ENCODE data around the gene ELOVL7.
"Not testable (repeated sequence)": the region's sequence is repeated elsewhere in the genome, so short reads cannot be mapped to it uniquely, and the experiment has no call there.

ELOVL7 gene

GRCh38 chr5:60776343-60776742 lies 67.7 kb downstream of the ELOVL7 start:
- Histone ChIP-seq H3K27me3 (ENCODE audit: control insufficient read depth, insufficient read depth, low read length) (no peaks in the 10 kb centered on the region), H3K9me3 (ENCODE audit: control insufficient read depth, low read length) (no peaks in the 10 kb centered on the region), H3K4me1 (ENCODE audit: control insufficient read depth, insufficient read depth, low read length) (no peaks in the 10 kb centered on the region), H3K9ac (ENCODE audit: low read length) (no peak overlapping the region), H3K36me3 (ENCODE audit: control insufficient read depth, insufficient read depth, low read length) (no peaks in the 10 kb centered on the region), H3K4me3 (ENCODE audit: low read length) (no peak overlapping the region)

GRCh38 chr5:60765019-60765709 lies 78.9 kb downstream of the ELOVL7 start:
- H3K9ac ChIP-seq (ENCODE audit: low read length): no peak overlapping the region
- H3K27me3 ChIP-seq (ENCODE audit: control insufficient read depth, insufficient read depth, low read length): no peaks in the 10 kb centered on the region
- H3K4me1 ChIP-seq (ENCODE audit: control insufficient read depth, insufficient read depth, low read length): no peaks in the 10 kb centered on the region
- no peak overlapping the region for H3K4me3 ChIP-seq (ENCODE audit: low read length)
- H3K36me3 ChIP-seq (ENCODE audit: control insufficient read depth, insufficient read depth, low read length): no peaks in the 10 kb centered on the region
- no peaks in the 10 kb centered on the region for H3K9me3 ChIP-seq (ENCODE audit: control insufficient read depth, low read length)

DNA sequence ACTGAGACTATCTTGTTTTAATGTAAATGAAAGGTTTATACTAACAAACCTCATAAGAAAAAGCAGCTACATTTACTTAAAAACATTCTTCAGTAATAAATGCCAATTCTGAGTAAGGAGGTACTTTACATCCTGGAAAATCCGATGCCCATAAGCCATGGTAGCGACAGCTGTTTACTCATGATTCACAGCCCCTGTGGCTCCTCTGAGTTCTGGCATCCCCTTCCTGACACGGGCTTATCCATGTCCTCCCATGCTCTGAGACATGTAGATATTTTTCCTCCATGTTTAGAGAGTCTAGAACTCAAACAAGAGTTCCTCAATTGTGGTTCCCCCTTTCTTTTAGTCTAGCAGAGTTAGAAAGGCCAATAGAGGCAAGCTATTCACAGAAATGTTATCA lies 81.0 kb downstream of the ELOVL7 start:
- Histone ChIP-seq H3K9me3 (ENCODE audit: control insufficient read depth, low read length) (no peaks in the 10 kb centered on the region), H3K36me3 (ENCODE audit: control insufficient read depth, insufficient read depth, low read length) (no peaks in the 10 kb centered on the region), H3K9ac (ENCODE audit: low read length) (no peak overlapping the region), H3K4me3 (ENCODE audit: low read length) (no peak overlapping the region), H3K4me1 (ENCODE audit: control insufficient read depth, insufficient read depth, low read length) (no peaks in the 10 kb centered on the region), H3K27me3 (ENCODE audit: control insufficient read depth, insufficient read depth, low read length) (no peaks in the 10 kb centered on the region)

- Histone ChIP-seq H3K4me1 (ENCODE audit: control insufficient read depth, insufficient read depth, low read length) (no peaks in the 10 kb centered on the region), H3K36me3 (ENCODE audit: control insufficient read depth, insufficient read depth, low read length) (no peaks in the 10 kb centered on the region), H3K9me3 (ENCODE audit: control insufficient read depth, low read length) (no peaks in the 10 kb centered on the region), H3K9ac (ENCODE audit: low read length) (no peak overlapping the region), H3K4me3 (ENCODE audit: low read length) (no peak overlapping the region), H3K27me3 (ENCODE audit: control insufficient read depth, insufficient read depth, low read length) (no peaks in the 10 kb centered on the region)
These were observed 89.6 kb downstream of the ELOVL7 start for GRCh38 chr5:60754495-60754894.

- no peak overlapping the region for H3K9ac ChIP-seq (ENCODE audit: low read length)
- no peak overlapping the region for H3K4me3 ChIP-seq (ENCODE audit: low read length)
- H3K27me3 ChIP-seq (ENCODE audit: control insufficient read depth, insufficient read depth, low read length): no peaks in the 10 kb centered on the region
- H3K36me3 ChIP-seq (ENCODE audit: control insufficient read depth, insufficient read depth, low read length): no peaks in the 10 kb centered on the region
- no peaks in the 10 kb centered on the region for H3K4me1 ChIP-seq (ENCODE audit: control insufficient read depth, insufficient read depth, low read length)
- no peaks in the 10 kb centered on the region for H3K9me3 ChIP-seq (ENCODE audit: control insufficient read depth, low read length)
These were observed 99.4 kb downstream of the ELOVL7 start for GRCh38 chr5:60744682-60745081.

DNA sequence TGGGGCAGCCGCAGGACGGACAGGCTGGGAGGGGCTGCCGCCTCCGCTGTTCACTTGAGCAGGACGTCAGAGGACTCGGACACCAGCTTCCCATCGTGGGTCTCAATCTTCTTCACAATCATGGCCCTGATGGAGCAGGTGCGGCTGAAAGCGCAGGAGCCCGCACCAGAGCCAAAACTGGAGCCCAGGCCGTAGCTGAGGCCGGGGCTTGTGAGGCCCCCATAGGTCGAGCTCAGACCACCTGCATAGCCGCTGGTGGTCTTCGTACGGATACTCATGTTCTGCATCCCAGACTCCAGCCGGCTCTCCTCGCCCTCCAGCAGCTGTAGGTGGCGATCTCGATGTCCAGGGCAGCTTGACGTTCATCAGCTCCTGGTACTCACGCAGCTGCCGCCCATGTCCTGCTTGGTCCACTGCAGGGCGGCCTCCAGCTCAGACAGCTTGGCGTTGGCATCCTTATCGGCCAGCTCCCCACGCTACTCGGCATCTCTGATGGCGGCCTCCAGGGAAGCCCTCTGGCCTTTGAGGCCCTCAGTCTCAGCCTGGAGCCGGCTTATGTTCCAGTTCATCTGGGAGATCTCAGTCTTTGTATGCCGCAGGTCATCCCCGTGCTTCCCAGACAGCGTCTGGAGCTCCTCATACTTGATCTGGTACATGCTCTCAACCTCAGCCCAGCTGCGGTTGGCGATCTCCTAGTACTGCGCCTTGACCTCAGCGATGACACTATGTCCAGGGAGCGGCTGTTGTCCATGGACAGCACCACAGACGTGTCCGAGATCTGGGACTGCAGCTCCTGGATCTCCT lies 100.4 kb downstream of the ELOVL7 start:
- no peaks in the 10 kb centered on the region for H3K36me3 ChIP-seq (ENCODE audit: control insufficient read depth, insufficient read depth, low read length)
- H3K27me3 ChIP-seq (ENCODE audit: control insufficient read depth, insufficient read depth, low read length): no peaks in the 10 kb centered on the region
- H3K4me3 ChIP-seq (ENCODE audit: low read length): no peak overlapping the region
- no peaks in the 10 kb centered on the region for H3K4me1 ChIP-seq (ENCODE audit: control insufficient read depth, insufficient read depth, low read length)
- H3K9ac ChIP-seq (ENCODE audit: low read length): no peak overlapping the region
- no peaks in the 10 kb centered on the region for H3K9me3 ChIP-seq (ENCODE audit: control insufficient read depth, low read length)

DNA sequence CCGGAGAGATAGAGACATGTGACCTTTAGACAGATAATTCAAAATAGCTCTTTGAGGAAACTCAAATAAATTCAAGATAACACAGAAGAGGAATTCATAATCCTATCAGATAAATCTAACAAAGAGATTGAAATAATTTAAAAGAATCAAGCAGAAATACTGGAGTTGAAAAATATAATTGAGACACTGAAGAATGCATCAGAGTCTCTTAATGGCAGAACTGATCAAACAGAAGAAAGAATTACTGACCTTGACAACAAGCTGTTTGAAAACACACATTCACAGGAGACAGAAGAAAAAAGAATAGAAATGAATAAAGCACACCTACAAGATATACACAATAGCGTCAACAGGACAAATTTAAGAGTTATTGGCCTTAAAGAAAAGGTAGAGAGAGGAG lies 103.7 kb downstream of the ELOVL7 start:
- H3K36me3 ChIP-seq (ENCODE audit: control insufficient read depth, insufficient read depth, low read length): no peaks in the 10 kb centered on the region
- no peaks in the 10 kb centered on the region for H3K9me3 ChIP-seq (ENCODE audit: control insufficient read depth, low read length)
- no peaks in the 10 kb centered on the region for H3K27me3 ChIP-seq (ENCODE audit: control insufficient read depth, insufficient read depth, low read length)
- H3K4me3 ChIP-seq (ENCODE audit: low read length): no peak overlapping the region
- no peak overlapping the region for H3K9ac ChIP-seq (ENCODE audit: low read length)
- no peaks in the 10 kb centered on the region for H3K4me1 ChIP-seq (ENCODE audit: control insufficient read depth, insufficient read depth, low read length)

- no peaks in the 10 kb centered on the region for H3K27me3 ChIP-seq (ENCODE audit: control insufficient read depth, insufficient read depth, low read length)
- no peak overlapping the region for H3K4me3 ChIP-seq (ENCODE audit: low read length)
- H3K9me3 ChIP-seq (ENCODE audit: control insufficient read depth, low read length): no peaks in the 10 kb centered on the region
- no peak overlapping the region for H3K9ac ChIP-seq (ENCODE audit: low read length)
- H3K4me1 ChIP-seq (ENCODE audit: control insufficient read depth, insufficient read depth, low read length): no peaks in the 10 kb centered on the region
- H3K36me3 ChIP-seq (ENCODE audit: control insufficient read depth, insufficient read depth, low read length): no peaks in the 10 kb centered on the region
These were observed 105.1 kb downstream of the ELOVL7 start for GRCh38 chr5:60738933-60739332.

- H3K9ac ChIP-seq (ENCODE audit: low read length): no peak overlapping the region
- no peak overlapping the region for H3K4me3 ChIP-seq (ENCODE audit: low read length)
- H3K4me1 ChIP-seq (ENCODE audit: control insufficient read depth, insufficient read depth, low read length): no peaks in the 10 kb centered on the region
- H3K27me3 ChIP-seq (ENCODE audit: control insufficient read depth, insufficient read depth, low read length): no peaks in the 10 kb centered on the region
- H3K36me3 ChIP-seq (ENCODE audit: control insufficient read depth, insufficient read depth, low read length): no peaks in the 10 kb centered on the region
- H3K9me3 ChIP-seq (ENCODE audit: control insufficient read depth, low read length): no peaks in the 10 kb centered on the region
These were observed 105.6 kb downstream of the ELOVL7 start for GRCh38 chr5:60738461-60738860.

GRCh38 chr5:60730858-60731257 lies 113.2 kb downstream of the ELOVL7 start:
- H3K36me3 ChIP-seq (ENCODE audit: control insufficient read depth, insufficient read depth, low read length); H3K9me3 ChIP-seq (ENCODE audit: control insufficient read depth, low read length); H3K4me3 ChIP-seq (ENCODE audit: low read length); H3K9ac ChIP-seq (ENCODE audit: low read length); H3K27me3 ChIP-seq (ENCODE audit: control insufficient read depth, insufficient read depth, low read length); H3K4me1 ChIP-seq (ENCODE audit: control insufficient read depth, insufficient read depth, low read length): not testable (repeated sequence)

DNA sequence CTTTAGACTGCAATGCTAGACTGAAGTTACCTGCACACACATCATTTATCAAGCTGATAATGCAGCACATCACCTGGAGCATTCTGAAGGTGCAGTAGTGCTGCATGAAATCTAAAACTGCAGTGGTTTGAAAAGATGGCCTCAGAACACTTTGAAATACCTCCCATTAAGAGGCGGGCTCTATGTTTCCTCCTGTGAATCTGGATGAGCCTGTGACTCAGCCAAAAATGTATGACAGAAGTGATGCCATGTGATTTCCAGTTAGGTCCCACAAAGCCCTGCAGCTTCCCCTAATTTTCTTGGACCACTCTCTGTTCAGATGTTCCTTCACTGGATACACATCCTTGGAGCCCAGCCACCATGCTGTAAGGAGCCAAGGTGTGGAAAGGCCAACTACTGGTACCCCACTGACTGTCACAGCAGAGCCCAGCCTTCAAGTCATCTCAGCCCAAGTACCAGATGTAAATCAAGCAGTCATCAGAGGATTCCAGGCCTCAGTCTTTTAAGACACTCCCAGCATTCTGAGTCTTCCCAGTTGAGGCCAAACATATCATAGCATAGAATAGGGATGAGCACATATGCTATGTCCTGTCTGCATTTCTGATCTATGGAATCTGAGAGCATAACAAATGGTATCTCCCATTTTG lies 116.9 kb downstream of the ELOVL7 start:
- no peak overlapping the region for H3K9ac ChIP-seq (ENCODE audit: low read length)
- no peaks in the 10 kb centered on the region for H3K4me1 ChIP-seq (ENCODE audit: control insufficient read depth, insufficient read depth, low read length)
- no peaks in the 10 kb centered on the region for H3K27me3 ChIP-seq (ENCODE audit: control insufficient read depth, insufficient read depth, low read length)
- no peak overlapping the region for H3K4me3 ChIP-seq (ENCODE audit: low read length)
- H3K9me3 ChIP-seq (ENCODE audit: control insufficient read depth, low read length): no peaks in the 10 kb centered on the region
- no peaks in the 10 kb centered on the region for H3K36me3 ChIP-seq (ENCODE audit: control insufficient read depth, insufficient read depth, low read length)

DNA sequence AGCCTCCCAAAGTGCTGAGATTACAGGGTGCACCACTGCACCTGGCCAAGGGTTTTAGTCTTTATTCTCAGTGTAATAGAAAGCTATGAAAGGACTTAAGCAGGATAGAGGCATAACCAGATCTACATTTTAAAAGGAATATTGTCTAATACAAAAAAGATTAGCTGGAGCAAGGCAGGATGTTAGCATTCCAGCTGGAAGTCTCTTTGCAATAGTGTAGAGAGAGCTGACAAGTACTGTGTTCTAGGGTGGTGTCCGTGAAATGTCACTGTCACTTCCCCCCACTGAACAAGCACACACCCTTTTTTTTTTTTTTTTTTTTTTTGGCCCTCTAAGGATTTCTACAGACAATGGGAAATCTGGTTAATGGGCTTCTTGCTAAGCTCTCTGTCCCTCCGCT lies 119.9 kb downstream of the ELOVL7 start:
- Histone ChIP-seq H3K4me3 (ENCODE audit: low read length) (no peak overlapping the region), H3K36me3 (ENCODE audit: control insufficient read depth, insufficient read depth, low read length) (no peaks in the 10 kb centered on the region), H3K9ac (ENCODE audit: low read length) (no peak overlapping the region), H3K27me3 (ENCODE audit: control insufficient read depth, insufficient read depth, low read length) (no peaks in the 10 kb centered on the region), H3K9me3 (ENCODE audit: control insufficient read depth, low read length) (no peaks in the 10 kb centered on the region), H3K4me1 (ENCODE audit: control insufficient read depth, insufficient read depth, low read length) (no peaks in the 10 kb centered on the region)

Data from mucosa of stomach (tissue), 1 donor.